HG03558 (cell line): ENCODE data around the gene SKIC8.

Experiments
- ATAC-seq: cut with Tn5 transposase; IDR thresholded peaks from one replicate; pipeline ENCODE4 v1.9.1; 2021; ENCODE audit warnings: moderate number of reproducible peaks; ENCODE audit not compliant: unreplicated experiment; ENCODE audit errors: extremely low read depth

The SKIC8 gene

GRCh38 chr15:78233496-78233895, 65.9 kb downstream of the SKIC8 start:
- ATAC-seq = no peak
